NCI-H2227 (cell line): ENCODE results near the gene DOCK2.
"Not testable (repeated sequence)": the region's sequence is repeated elsewhere in the genome, so short reads cannot be mapped to it uniquely, and the experiment has no call there.

ENCODE experiments used
- DNase-seq: peaks from one replicate; lab custom pipeline; 2025; ENCODE audit not compliant: unreplicated experiment; lab: John Stamatoyannopoulos, UW

The DOCK2 gene

DNA sequence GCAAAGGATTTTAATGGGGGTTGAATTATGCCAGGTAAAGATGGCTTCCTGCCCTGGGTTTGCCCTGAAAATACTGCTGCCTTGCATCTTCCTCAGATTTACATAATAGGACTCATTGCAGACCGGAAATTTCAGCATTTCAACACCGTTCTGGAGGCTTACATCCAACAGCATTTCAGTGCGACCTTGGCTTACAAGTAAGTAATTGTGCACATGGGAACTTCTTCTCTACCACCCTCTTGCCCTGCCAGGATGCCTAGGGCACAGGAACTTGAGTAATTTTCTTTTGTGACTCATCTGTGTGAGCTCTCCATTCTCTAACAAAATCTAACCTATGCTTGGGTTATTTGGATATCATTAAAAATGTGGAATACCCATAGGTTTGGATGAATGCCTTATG lies 80.2 kb downstream of the DOCK2 start:
- no peak for DNase-seq

DNA sequence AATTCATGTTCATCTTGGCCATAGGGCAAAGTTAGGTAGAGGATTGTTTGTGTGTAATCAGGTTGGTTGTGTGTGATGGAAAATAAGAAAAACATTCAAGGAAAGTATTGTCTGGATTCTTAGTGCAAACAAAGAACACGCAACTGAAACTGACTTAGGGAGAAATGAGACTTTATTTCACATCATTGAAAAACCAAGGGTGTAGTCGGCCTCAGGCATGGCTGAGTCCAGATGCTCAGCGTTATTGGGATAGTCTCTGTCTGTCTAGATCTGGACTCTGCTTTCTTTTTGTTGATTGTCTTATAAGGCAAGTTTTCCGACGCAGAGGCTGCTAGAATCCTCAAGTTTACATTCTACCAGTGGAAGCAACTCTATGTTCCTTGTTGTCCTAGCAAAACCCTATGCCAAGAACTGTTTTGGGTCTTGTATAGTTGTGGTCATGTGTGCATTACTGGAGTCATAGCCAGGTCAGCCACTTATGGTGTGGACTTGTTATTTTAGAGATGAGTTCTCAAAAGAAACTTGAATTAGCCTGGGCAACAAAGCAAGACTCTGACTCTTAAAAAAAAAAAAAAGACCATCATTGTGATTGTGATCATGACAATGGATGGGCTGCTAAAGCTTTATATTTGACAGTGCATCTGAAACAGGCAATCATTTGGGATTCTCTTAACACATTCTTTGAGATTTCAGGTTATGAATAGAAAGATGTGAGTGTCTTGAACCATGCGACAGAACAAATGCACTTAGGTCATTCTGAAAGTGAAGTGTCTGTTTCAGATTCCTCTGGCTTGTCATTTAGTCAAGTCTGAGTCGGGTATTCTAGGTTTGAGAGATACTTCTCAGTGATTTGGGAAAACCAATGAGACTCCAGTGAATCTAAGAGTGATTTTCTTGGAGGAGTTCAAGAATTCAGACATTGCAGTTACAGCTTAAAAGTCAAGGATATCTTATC lies 82.6 kb downstream of the DOCK2 start:
- no peak for DNase-seq

DNA sequence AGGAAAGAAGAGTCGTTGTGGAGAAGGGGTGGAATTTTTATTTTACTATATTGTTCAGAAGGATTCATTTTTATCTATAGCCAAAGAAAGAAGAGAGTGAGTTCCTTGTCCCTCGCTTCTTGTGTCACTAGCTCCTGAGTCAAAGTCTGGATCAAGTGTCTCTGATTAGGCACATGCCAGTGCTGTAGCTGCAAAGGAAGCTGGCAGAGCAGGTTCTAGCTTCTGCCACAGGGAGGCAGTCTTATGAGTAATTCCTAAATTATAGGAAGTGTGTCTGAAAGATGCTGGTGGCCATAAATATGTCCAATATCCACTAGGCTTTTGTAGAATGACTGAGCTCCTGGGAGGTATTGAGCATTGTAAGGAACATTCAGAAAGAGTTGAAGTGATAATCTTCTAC lies 84.7 kb downstream of the DOCK2 start:
- DNase-seq = no peak

DNA sequence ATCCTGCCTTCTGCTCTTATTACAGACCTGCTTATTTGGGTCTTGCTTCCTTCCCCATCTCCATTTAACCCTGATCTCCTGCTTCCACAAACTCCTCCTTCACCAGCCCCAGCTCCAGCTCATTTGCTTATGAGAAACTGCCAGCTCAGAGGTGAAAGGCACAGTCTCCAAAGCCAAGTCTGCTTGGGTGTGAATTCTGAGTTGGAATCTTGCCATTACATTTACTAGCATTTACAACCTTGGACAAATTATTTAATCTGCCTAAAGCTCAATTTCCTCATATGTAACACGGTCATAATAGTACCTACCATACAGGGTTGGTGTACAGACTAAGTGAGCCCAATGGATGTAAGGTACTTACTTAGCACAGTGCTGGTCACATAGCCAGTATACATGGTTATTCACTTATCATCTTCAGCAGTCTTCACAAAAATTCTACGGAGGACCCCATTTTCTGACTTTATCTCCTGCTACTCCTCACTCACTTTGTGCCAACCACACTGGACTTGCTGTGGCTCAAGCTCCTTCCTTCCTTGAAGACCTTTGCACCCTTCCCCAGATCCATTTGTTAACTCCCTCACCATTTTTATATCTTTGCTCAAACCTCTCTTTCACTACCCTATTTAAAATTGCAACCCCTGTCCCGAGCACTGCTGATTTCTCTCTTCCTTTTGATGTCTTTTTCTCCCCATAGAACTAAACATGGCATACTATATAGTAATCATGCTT lies 86.2 kb downstream of the DOCK2 start:
- DNase-seq = no peak

DNA sequence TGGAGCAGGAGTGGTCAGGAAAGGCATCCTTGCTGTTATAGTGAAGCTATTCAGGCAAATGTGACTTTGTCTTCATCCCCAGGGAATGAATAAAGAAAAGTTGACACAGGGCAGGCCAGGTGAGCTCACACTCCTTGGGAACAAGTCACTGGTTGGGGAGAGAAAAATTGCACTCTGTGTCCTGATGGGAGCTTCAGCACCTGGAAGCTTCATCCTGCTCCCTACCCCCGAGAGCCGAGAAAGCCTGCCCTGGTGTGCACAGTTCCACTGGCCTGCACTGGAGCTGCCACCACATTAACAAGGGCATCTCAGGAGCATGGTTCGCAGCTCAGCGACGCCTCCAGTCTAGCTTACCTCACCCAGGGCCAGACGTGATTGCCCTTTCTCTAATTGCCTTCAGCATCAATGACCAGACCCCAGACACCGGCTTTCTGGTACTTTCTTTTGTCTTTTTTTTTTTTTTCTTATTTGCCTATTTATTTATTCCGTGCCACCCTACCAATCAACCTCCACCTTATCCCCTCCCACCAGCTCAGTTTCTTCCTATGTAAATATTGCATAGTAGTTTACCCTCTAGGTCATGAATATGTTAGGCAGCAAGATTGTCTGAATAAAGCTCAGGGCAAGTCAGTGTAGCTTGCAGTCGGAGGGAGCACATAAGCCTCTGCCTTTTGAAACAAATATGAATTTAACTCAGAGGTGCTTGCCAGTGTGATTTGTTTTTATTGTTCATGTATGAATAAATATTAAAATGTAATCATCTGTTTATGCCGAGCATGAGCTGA lies 87.4 kb downstream of the DOCK2 start:
- no peak for DNase-seq

DNA sequence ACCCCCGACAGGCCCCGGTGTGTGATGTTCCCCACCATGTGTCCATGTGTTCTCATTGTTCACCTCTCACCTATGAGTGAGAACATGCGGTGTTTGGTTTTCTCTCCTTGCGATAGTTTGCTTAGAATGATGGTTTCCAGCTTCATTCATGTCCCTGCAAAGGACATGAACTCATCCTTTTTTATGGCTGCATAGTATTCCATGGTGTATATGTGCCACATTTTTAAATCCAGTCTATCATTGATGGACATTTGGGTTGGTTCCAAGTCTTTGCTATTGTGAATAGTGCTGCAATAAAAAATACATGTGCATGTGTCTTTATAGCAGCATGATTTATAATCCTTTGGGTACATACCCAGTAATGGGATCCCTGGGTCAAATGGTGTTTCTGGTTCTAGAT lies 88.6 kb downstream of the DOCK2 start:
- DNase-seq = not testable (repeated sequence)

DNA sequence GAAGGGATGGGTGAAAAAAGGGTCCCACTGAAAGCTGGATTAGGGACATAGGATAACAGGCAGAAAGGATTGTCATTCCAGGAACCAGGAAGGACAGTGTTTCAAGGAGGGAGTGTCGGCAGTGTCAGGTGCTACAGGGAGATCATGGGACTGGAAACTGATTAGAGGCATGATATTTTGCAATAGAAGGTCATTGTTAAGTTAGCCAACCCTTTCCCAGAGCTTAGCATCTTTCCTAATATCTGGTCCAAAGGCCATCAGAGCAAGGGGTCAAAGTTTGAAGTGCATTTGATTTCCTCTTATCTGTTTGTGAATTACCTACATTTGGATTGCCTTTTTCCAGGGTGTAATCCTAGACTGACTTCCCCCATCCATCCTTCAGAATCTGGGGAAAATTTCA lies 91.3 kb downstream of the DOCK2 start:
- no peak for DNase-seq

DNA sequence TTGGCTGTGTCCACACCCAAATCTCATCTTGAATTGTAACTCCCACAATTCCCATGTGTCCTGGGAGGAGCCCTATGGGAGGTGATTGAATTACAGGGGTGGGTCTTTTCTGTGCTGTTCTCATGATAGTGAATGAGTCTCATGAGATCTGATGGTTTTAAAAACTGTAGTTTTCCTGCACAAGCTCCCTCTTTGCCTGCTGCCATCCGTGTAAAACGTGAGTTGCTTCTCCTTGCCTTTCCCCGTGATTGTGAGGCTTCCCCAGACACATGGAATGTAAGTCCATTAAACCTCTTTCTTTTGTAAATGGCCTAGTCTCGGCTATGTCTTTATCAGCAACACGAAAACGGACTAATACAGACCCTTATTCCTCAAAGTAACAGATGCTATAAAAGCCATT lies 94.1 kb downstream of the DOCK2 start:
- no peak for DNase-seq

DNA sequence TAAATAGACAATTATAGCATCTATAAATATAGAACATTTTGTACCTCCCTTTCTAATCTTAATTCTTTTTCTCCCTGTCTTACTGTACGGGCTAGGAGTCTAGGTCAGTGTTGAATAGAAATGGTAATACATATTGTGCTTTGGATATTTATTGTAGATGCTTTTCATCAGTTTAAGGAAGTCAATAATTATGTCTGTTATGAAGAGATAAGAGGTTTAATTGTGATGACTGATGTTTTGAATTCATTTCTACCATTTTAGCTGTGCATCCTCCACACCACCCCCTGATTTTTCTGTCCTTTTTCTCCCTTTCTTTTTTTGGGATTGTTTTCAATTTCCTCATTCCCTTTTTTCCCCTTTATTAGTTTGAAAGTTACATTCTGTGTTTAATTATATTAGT lies 95.8 kb downstream of the DOCK2 start:
- DNase-seq = no peak

DNA sequence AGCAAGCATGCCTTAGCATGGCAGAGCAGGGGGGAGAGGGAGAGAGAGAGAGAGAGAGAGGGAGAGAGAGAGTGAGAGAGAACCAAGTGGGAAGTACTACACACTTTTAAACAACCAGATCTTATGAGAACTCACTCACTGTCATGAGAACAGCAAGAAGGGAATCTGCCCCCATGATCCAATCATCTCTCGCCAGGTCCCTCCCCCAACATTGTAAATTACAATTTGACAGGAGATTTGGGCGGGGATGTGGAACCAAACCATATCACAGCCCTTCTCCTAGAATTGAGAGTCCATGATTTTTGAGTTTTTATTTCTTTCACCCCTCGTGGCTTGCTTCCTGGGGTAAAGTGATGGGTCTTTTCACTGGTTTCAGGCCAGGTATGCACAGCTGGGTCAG lies 98.8 kb downstream of the DOCK2 start:
- DNase-seq = no peak

DNA sequence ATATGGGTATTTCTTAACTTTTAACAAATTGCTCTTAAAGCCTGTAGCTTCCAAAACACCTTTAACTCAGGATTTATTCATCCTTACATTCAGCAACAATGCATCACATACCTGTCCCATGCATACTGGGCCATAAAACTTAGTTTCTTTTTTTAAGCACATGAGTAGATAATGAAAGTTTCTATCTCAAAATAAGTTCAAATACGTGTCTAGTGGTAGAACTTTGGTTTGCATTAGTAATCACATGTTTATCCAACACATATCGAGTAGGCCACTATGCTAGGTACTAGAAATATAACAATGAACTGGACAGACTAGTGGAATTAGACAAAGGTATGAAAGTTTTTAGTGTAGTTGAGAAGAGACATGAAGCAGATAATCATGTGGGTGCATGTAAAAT lies 99.6 kb downstream of the DOCK2 start:
- no peak for DNase-seq

DNA sequence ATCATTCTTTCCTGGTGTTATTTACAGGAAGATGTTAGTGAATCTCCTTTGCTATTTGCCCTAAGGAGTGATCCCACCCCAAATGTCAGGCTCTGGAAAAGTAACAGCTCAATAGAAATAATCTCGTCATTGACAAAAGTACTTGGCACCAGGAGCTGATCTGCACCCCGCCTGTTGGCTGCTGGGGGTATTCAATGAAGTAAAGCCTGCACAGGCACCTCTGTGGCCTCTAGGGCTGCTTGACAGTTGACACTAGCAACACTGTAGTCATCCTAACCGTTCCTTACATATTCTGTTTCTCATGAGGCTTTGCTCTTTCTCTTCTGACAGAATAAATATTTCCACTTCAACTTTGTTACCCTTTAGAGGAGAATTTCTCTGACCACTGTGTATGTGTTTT lies 103.4 kb downstream of the DOCK2 start:
- DNase-seq = no peak

DNA sequence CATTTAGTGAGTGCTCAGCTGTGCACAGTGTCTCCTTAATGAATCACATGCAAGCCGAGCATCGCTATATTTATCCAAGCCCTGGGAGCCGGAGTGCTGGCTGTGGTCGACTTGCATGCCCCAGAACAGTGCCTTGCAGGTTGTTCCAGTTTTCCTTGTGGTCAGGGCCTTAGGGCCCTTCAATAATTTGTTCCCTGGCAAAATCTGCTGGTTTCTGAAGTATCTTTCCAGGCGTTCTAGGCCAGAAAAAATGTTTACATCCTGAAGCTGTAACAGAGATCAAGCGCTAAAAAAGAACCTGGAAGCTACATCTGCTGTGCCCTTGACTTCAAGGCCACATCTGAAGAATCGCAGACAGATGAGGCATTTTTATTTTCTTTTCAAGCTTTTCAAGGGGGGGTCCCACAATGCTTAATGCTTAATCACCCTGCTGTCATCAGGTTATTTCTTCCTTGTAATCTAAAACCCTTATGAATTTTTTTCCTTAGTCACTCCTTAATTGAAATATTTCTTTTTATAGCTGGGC lies 105.8 kb downstream of the DOCK2 start:
- DNase-seq = no peak

DNA sequence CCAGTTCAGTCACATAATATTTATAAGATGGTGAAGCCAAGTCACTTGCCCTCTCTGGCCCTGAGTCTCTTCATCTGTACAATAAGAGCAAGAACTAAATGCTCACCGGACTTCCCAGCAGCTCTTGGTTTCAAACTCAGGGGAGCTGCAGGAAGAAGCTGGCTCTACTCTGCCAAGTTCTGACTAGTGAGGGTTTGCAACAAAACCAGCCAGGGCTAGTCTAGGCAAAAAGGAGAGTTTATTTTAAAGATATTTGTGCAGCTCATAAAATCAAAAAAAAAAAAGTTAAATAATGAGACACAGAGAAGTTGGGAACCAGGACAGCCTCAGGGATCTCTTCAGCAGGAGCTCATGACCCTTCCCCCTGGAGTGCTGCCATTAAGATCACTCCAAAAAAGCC lies 107.3 kb downstream of the DOCK2 start:
- DNase-seq = no peak

DNA sequence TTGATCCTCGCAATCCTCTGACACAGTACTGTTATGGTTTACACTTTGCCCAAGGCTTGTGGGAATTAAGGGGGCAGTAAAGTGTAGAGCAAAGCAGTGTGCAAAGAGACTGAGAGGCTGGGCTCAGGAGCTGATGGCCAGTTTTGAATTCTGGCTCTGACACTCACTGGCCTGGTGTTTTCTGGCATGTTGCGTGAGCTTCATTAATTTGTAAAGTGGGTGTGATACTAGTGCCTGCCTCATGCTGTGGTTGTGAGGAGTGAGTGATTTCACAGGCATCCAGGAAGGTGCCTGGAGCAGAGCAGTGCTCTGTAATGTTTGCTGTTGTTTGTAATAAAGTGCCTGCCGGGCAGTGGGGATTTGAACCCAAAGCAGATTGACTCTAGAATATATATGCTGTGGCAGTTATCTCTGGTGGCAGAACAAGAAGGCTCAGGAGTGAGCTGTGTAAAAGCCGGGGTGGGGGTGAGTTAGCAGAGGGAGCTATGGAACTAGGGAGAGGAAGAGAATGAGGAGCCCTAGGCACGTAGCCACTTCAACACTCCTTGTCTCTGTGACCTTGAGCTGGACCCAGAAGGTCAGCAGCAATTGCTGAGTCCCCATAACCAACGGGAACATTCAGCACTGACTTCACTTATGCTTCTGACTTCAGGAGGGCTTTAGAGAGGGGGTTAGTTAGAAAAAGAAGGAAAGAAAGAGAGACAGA lies 108.5 kb downstream of the DOCK2 start:
- DNase-seq = no peak

DNA sequence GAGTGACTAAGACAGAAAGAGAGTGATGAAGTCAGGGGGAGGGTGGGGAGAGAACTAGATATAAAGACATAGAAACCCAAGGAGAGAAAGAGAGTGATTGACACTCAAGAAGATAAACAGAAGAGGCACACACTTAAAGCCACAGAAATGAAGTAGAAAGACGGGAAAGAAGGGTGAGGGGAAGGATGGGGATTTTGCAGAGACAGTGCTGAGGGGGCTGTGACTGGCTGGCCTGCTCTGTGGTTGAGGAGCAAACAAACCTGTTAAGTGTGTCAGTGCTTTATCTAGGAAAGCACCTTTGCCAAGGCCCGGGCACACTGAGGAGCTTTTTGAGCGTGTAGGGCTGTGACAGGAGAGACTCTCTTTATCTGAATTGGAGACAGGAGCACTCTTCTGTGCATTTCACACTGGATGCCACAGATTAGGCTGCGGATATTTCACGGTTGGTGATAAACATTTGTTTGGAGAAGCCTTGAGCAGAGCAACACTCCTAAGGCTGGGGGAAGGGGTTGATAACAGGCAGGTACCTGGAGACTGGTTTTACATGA lies 109.1 kb downstream of the DOCK2 start:
- no peak for DNase-seq

DNA sequence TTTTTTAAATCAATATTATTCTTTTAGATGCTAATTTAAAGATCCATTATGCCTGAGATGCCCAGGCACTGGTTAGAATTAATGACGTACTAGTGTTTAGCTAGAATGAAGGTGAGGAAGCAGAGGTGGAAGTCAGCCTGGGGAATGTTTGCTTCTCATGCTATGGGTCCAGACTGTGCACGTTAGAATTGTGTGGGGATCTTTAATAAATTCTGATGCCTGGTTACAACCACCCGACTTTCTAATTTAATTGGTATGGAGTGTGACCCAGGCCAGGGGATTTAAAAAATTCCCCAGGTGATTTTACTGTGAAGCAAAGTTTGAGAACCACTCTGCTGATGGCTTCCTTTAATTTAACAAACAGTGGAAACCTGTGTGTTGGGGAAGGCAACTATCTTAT lies 111.1 kb downstream of the DOCK2 start:
- no peak for DNase-seq

DNA sequence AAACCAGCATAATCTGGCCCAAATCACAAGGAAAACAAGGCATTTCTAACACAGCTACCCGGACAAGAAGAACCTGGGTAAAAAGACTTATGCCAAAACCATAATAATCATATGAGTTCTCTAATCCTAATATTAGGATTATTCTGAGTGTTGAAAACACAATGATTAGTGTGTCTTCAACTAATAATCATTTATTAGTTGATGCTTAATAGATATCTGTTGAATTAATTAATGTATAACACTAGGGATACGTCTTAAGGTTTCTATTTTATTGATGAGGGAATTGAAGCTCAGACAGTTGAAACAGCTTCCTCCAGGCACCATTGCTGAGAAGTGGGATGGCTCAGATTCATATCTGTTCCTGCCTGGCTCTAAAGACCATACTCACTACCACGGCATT lies 112.2 kb downstream of the DOCK2 start:
- DNase-seq = no peak

DNA sequence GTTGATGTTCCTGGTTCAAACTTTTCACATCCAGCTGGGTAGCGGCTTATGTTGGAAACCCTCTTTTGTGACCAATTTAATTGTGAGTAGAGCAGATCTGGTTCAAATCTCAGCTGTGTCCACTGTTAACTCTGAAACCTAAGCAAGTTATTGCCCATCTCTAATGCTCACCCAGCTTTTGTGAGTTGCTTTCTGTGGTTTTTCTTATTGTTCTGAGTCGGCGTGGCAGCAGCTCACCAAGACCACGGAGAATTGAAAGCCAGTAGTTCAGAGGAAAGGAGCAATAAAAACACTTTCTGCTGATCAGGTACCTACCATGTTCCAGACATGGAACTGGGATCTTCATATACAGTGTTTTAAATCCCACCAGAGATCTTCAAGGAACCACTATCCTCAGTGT lies 114.4 kb downstream of the DOCK2 start:
- DNase-seq = no peak

DNA sequence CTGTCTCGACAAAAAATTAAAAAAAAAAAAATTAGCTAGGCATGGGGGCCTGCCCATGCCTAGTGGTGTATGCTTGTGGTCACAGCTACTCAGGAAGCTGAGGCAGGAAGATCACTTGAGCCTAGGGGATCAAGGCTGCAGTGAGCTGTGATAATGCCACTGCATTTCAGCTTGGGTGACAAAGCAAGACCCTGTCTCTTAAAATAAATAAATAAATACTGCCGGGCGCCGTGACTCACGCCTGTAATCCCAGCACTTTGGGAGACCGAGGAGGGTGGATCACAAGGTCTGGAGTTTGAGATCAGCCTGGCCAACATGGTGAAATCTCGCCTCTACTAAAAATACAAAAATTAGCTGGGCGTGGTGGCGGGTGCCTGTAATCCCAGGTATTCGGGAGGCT lies 115.5 kb downstream of the DOCK2 start:
- not testable (repeated sequence) for DNase-seq
